Measurements from ENCODE around the gene HNF1B. TPM values are rescaled to one million over a fixed set of nuclear protein-coding genes. Genes with fewer than 3 reads are reported as not detected.
"Not testable (repeated sequence)": the region's sequence is repeated elsewhere in the genome, so short reads cannot be mapped to it uniquely, and the experiment has no call there.

Gene HNF1B
- total and polyA plus RNA-seq, 2 donors (not counting 3 experiments of a cell fraction or from before 2014, with no cell fraction given): not detected

DNA sequence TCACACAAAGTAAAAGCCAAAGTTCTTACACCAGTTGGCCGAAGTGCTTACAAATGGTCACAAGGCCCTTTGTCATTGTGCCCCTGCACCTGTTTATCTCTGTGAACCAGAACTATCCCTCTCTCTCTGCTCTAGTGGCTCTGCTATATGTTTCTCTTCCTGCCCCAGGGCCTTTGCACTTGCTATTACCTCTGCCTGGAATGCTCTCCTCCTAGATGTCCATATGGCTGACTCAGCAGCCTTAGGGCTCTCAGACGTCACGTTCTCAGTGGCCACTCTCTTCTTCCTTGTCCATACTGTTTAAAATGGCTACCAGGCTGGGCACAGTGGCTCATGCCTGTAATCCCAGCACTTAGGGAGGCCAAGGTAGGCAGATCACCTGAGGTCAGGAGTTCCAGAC, 62.9 kb downstream of the HNF1B start:
- H3K27ac ChIP-seq (ENCODE audit: insufficient read depth, low read depth, low read length): no peak overlapping the region
- DNase-seq (ENCODE audit: low read depth, low spot score): no peak
- dilution Hi-C loops (cut with MboI; ENCODE audit: extremely low pct_ligation_motif_present, low sequenced_read_pairs) (no loop called here), intact Hi-C loops (cut with micrococcal nuclease) (no loop called here)
- H3K4me2 ChIP-seq (ENCODE audit: insufficient read depth, low read length): no peak overlapping the region
- BruUV-seq (replicated peaks): no TSS peak
- peaks cover 8 to 12% of the 10 kb centered on the region in 2 experiments for H3K27me3 ChIP-seq (ENCODE audit: control insufficient read depth in 2 of 2, insufficient read depth in 2 of 2, low read length in 2 of 2)
- H3K9me1 ChIP-seq (replicated peaks; ENCODE audit: control insufficient read depth, extremely low read depth, insufficient read depth, low read length): no peaks in the 10 kb centered on the region
- no peaks in the 10 kb centered on the region for H3K4me1 ChIP-seq (ENCODE audit: control insufficient read depth, extremely low read depth, insufficient read depth, low read length)
- H3K79me2 ChIP-seq (ENCODE audit: control insufficient read depth, insufficient read depth, low read length): no peaks in the 10 kb centered on the region
- no peak overlapping the region for H2AFZ ChIP-seq (ENCODE audit: low read depth, low read length)
- H3K9ac ChIP-seq (replicated peaks; ENCODE audit: extremely low read depth, insufficient read depth, low read length): no peak overlapping the region
- TF ChIP-seq, protein P1, sequence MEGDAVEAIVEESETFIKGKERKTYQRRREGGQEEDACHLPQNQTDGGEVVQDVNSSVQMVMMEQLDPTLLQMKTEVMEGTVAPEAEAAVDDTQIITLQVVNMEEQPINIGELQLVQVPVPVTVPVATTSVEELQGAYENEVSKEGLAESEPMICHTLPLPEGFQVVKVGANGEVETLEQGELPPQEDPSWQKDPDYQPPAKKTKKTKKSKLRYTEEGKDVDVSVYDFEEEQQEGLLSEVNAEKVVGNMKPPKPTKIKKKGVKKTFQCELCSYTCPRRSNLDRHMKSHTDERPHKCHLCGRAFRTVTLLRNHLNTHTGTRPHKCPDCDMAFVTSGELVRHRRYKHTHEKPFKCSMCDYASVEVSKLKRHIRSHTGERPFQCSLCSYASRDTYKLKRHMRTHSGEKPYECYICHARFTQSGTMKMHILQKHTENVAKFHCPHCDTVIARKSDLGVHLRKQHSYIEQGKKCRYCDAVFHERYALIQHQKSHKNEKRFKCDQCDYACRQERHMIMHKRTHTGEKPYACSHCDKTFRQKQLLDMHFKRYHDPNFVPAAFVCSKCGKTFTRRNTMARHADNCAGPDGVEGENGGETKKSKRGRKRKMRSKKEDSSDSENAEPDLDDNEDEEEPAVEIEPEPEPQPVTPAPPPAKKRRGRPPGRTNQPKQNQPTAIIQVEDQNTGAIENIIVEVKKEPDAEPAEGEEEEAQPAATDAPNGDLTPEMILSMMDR (IDR thresholded peaks at IDR 0.05; ENCODE audit: extremely low read depth in 1 of 2, insufficient read depth in 1 of 2, low read depth in 1 of 2, low read length in 2 of 2): no peak
- H3K9me3 ChIP-seq (replicated peaks; ENCODE audit: control insufficient read depth, insufficient read depth, low read length): no peaks in the 10 kb centered on the region
- no peak for FAIRE-seq
- no peaks in the 10 kb centered on the region for H3K36me3 ChIP-seq (ENCODE audit: control insufficient read depth in 2 of 2, extremely low read depth in 1 of 2, insufficient read depth in 2 of 2, low read length in 2 of 2)
- ChIA-PET CTCF (no interaction called here), POLR2A (no interaction called here)
- H3K4me3 ChIP-seq (replicated peaks in 1 of 3; ENCODE audit: insufficient read depth in 1 of 3, low read depth in 1 of 3, low read length in 3 of 3): no peak overlapping the region
- H4K20me1 ChIP-seq (replicated peaks; ENCODE audit: control insufficient read depth, extremely low read depth, insufficient read depth, low read length): no peaks in the 10 kb centered on the region

DNA sequence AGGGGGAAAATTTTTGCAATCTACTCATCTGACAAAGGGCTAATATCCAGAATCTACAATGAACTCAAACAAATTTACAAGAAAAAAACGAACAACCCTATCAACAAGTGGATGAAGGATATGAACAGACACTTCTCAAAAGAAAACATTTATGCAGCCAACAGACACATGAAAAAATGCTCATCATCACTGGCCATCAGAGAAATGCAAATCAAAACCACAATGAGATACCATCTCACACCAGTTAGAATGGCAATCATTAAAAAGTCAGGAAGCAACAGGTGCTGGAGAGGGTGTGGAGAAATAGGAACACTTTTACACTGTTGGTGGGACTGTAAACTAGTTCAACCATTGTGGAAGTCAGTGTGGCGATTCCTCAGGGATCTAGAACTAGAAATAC, 64.9 kb downstream of the HNF1B start:
- H3K4me2 ChIP-seq (ENCODE audit: insufficient read depth, low read length); H3K36me3 ChIP-seq (ENCODE audit: control insufficient read depth in 2 of 2, extremely low read depth in 1 of 2, insufficient read depth in 2 of 2, low read length in 2 of 2); H2AFZ ChIP-seq (ENCODE audit: low read depth, low read length); POLR2A ChIA-PET; H3K4me1 ChIP-seq (ENCODE audit: control insufficient read depth, extremely low read depth, insufficient read depth, low read length); H3K9ac ChIP-seq (replicated peaks; ENCODE audit: extremely low read depth, insufficient read depth, low read length); H3K9me3 ChIP-seq (replicated peaks; ENCODE audit: control insufficient read depth, insufficient read depth, low read length); DNase-seq (ENCODE audit: low read depth, low spot score); dilution Hi-C loops (cut with MboI; ENCODE audit: extremely low pct_ligation_motif_present, low sequenced_read_pairs); H4K20me1 ChIP-seq (replicated peaks; ENCODE audit: control insufficient read depth, extremely low read depth, insufficient read depth, low read length); H3K79me2 ChIP-seq (ENCODE audit: control insufficient read depth, insufficient read depth, low read length); FAIRE-seq; H3K4me3 ChIP-seq (replicated peaks in 1 of 3; ENCODE audit: insufficient read depth in 1 of 3, low read depth in 1 of 3, low read length in 3 of 3); H3K9me1 ChIP-seq (replicated peaks; ENCODE audit: control insufficient read depth, extremely low read depth, insufficient read depth, low read length); H3K27ac ChIP-seq (ENCODE audit: insufficient read depth, low read depth, low read length); CTCF ChIA-PET; intact Hi-C loops (cut with micrococcal nuclease); BruUV-seq (replicated peaks): not testable (repeated sequence)
- peaks cover 16 to 19% of the 10 kb centered on the region in 2 experiments for H3K27me3 ChIP-seq (ENCODE audit: control insufficient read depth in 2 of 2, insufficient read depth in 2 of 2, low read length in 2 of 2)

All from endothelial cell of umbilical vein (primary cell).